GM21619 (cell line): Measurements from ENCODE around the gene CDK13.
"Not testable (repeated sequence)": the region's sequence is repeated elsewhere in the genome, so short reads cannot be mapped to it uniquely, and the experiment has no call there.

Source experiments
- ATAC-seq: cut with Tn5 transposase; IDR thresholded peaks from one replicate; pipeline ENCODE4 v1.9.1; 2021; ENCODE audit not compliant: unreplicated experiment

CDK13 gene

DNA sequence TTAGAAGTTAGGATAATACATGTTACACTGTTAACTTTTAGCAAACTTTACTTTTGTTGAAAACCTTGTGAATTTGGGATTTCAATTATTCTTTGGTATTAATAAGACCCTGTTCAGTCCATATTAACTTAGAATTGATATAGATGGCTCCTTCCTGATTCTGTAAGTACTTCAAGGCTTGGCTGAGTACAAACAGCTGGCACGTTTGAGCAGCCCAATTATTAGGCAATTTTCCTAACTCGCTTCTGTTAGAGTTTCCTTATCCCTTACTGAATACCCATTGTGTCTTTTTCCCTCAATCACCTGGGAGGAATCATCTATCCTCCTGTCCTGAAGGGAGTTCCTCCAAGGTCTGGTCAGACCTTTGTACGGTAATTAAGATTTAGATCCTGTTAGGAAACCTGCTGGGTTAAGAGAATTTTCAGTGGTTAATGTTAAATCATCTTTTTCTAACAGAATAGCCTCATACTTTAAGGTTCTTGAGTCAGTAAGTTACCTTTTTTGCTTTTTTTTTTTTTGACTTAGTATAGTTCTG, 195.6 kb downstream of the CDK13 start:
- not testable (repeated sequence) for ATAC-seq

DNA sequence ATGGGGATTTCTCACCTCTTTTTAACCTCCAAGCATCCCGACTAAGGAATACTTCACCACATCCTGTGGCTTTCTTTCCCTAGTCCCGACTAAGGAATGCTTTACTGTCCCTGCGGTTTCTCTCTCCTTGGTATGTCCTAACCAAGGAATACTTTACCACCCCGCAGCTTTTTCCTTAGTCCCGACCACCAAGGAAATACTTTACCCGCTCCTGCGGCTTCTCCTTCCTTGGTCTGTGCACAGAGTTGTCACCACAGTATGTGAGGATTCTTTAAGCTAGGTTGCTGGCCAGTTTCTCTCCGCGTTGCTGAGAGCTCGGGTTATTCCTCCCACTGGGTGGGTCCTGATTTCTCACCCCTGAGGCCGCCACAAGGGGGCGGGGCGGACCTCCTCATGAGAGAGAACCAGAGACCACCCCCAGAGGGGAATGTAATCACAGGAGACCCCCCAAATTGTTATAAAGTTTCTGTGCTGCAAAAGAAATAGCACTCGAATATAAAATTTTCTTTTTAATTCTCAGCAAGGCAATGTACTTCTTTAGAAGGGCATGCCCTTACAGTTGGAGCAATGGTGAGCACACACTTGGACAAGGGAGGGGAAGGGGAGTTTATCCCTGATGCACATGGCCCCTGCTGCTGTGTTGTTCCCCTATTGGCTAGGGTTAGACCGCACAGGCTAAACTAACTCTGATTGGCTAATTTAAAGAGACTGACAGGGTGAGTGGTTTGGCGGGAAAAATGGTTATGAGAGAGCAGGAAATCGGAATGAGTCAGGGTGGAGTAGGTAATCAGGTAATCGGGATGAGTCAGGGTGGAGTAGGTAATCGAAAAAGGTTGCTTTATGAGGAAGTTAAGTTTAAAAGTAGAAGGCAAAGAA, 197.6 kb downstream of the CDK13 start:
- ATAC-seq, result no peak

DNA sequence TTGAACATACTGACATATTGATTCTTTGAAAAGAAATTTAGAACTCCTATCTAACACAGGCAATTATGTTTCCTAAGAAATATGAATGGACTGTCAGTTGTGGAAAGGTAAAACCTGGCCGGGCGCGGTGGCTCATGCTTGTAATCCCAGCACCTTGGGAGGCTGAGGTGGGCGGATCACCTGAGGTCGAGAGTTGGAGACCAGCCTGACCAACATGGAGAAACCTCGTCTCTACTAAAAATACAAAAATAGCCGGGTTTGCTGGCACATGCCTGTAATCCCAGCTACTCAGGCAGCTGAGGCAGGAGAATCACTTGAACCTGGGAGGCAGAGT, 198.2 kb downstream of the CDK13 start:
- ATAC-seq, result not testable (repeated sequence)

DNA sequence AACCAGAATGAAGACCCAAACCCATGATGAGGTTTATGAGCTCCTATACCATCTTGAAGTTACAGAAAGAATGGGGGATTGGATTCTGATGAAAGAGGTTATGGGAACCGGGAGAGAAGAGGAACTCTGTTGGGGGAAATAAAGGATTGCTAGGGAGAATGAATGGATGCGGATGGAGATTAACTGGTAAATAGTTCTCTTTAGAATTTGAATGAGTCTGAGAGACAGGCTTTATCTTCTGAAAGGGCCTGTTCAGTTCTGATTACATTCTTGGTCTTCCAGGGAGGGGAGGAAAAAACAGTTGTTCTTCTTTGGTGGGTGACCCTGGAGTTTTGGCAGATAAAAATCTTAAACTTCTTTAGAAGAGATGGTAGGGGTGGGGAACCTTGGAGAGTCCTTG, 198.6 kb downstream of the CDK13 start:
- ATAC-seq, result no peak
